Stimulated activated CD8-positive, alpha-beta memory T cell treated with anti-CD3 and anti-CD28 coated beads, Interleukin-12 subunit alpha, Interleukin-12 subunit beta, amount 100 ng/mL, for 24 hours (primary cell): ENCODE results near the gene GPR55.
A peak's percentile ranks its signal among the peaks of the same experiment; 100 is the strongest.

Experiments used
- DNase-seq: peaks from one replicate; pipeline ENCODE4 v3.0.0-alpha.2; 2020; ENCODE audit errors: extremely low read depth

GPR55 gene

GRCh38 chr2:230868161-230868946, 56.7 kb downstream of the GPR55 start:
- DNase-seq: no peak

DNA sequence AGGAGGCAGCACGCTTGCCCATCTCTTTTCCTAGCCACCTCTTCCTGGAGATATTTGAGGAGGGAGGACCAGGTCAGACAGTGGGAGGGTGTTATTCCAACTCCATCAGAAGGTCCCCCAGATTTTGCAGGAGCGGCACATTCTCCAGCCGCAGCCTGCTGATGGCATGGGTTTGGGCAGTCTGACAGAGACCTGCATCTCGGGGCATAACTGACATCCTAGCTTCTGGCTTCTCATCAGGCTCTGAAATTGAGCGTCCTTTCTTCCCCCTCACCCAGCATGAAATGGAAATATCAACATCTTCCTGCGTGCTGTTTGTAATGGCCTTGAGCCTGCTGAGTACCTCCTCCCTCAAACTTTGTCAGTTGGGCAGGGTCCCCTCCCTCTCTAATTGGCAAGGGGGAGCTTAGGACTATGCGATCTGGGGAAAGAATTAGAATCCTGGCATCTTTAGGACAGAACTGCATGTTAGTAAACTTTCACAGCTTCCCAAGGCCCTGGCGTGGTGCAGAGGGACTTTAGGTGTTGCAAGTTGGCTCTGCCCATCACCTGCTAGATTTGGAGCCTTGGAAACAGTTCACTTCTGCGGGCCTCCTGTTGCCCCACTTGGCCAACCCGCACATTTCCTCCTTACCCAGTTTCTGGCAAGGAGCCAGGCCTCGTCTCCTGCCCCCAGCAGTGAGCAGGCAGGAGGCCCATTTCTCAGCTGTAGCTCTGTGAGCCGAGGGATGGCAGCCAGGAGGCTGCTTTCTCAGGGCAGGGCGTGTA, 58.1 kb downstream of the GPR55 start:
- DNase-seq: no peak

- DNase-seq: no peak
Observed at GRCh38 chr2:230865766-230866755, 59.0 kb downstream of the GPR55 start.

DNA sequence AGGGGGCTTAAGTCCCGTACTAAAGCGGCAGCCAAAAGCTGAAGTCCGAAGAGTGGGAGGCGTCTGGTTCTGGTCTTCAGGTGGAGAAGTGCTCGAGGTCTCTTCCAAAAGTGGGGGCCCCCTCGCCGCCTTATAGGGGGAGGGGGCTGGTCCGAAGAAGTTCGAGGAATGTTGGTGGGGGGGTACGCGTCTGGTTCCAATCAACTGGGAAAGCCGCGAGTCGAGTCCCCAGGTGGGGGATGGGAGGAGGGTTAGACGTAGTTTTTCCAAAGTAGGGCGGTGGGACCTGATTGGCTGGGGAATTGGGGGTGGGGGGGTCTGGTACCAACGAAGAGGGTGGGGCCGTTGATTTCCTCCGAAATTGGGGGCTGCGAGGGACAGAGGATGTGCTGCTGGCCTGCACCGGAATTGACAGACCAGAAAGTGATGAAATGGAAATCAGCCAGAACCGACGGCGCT, 59.7 kb downstream of the GPR55 start:
- DNase-seq: no peak

- DNase-seq: peak; percentile 42
Observed at GRCh38 chr2:230864605-230865306, 60.3 kb downstream of the GPR55 start, which contains the start of gene ITM2C. TSS of gene ITM2C (plus strand) at chr2:230864942. CDS start at chr2:230865026, 84 bp downstream.

GRCh38 chr2:230864122-230864604, 60.9 kb downstream of the GPR55 start:
- DNase-seq: no peak

GRCh38 chr2:230863442-230864121, 61.5 kb downstream of the GPR55 start:
- DNase-seq: no peak

DNA sequence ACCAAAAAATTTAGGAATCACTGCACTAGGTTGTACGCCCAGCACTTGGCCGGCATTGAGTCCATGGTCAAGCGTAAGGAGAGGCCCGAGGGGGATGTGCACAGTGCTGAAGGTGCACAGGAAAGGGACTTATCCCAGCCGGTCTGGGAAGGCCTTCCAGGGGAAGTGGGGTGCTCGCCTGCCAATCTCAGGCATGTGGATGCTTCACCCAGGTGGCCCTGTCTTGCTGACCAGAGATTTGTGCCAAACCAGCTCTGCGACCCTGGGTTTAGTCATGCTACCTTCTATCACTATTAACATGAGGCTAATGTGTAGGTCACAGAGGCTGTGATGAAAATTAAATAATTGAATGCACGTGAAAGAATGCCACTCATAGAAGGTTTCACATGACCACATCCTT, 62.0 kb downstream of the GPR55 start:
- no peak for DNase-seq

- no peak for DNase-seq
Observed at GRCh38 chr2:230862292-230862691, 62.8 kb downstream of the GPR55 start.

GRCh38 chr2:230861552-230862255, 63.3 kb downstream of the GPR55 start:
- DNase-seq: no peak
